Adrenal gland (tissue), 12 donors: ENCODE data around the gene ACBD4. TPM values are rescaled to one million over a fixed set of nuclear protein-coding genes. Genes with fewer than 3 reads are reported as not detected.
A peak's percentile ranks its signal among the peaks of the same experiment; 100 is the strongest.

ENCODE experiments used
- DNase-seq, 7 donors: peaks; one replicate each; pipeline ENCODE4 v3.0.0-alpha.2; 2019 to 2020
- H3K27ac ChIP-seq, 5 donors: fragments of 200-600 bp; sonication (generic) in 4 of 5; 1 replicate in 3 of 5; 2 replicates in 2 of 5; pipeline versions ENCODE4 v1.5.1 to v1.8.0; 2016 to 2020; ENCODE audit warnings: mild to moderate bottlenecking in 1 of 5
- H3K27me3 ChIP-seq: fragments of 200-600 bp; 2 replicates; pipeline ENCODE4 v1.8.0; 2021
- H3K36me3 ChIP-seq, 2 donors: fragments of 200-600 bp; replicated peaks in 1 of 2; 1 replicate in 1 of 2; 2 replicates in 1 of 2; pipeline versions ENCODE4 v1.5.1 to v1.8.0; 2018 to 2022
- H3K4me1 ChIP-seq, 2 donors: fragments of 200-600 bp; replicated peaks in 1 of 2; 1 replicate in 1 of 2; 2 replicates in 1 of 2; pipeline versions ENCODE4 v1.5.1 to v1.8.0; 2018 to 2021
- H3K4me3 ChIP-seq, 4 donors: fragments of 200-600 bp; sonication (generic) in 3 of 4; one replicate each; pipeline ENCODE4 v1.5.1; 2016 to 2018
- H3K9me3 ChIP-seq, 3 donors: fragments of 200-600 bp; sonication (generic) in 1 of 3; replicated peaks in 1 of 3; 1 replicate in 2 of 3; 2 replicates in 1 of 3; pipeline versions ENCODE4 v1.5.1 to v1.8.0; 2016 to 2021
- CTCF ChIP-seq, 6 experiments: fragments of 450-650 bp in 4 of 6; fragments of 200-600 bp in 2 of 6; sonication (generic) in 1 of 6; IDR thresholded peaks; 1 replicate in 5 of 6; 2 replicates in 1 of 6; pipeline versions ENCODE4 v1.5.1 to v1.8.0; 2016 to 2021; ENCODE audit warnings: antibody characterized with exemption in 6 of 6, mild to moderate bottlenecking in 2 of 6, moderate library complexity in 1 of 6
- POLR2A ChIP-seq, 2 donors: fragments of 450-650 bp; IDR thresholded peaks; one replicate each; pipeline ENCODE4 v1.6.1; 2017; ENCODE audit warnings: antibody characterized with exemption in 2 of 2, mild to moderate bottlenecking in 2 of 2, moderate library complexity in 1 of 2
- WGBS, 4 donors: extraction: QIAGEN DNeasy Blood & Tissue Kit in 2 of 4; methylation state at CpG; one replicate each; pipeline versions ENCODE4 v1.1.5 to v1.1.7; 2013 to 2017; 5-methylcytosine and 5-hydroxymethylcytosine counted together
- intact Hi-C, 2 donors: fragments of 100-400 bp; cut with DNase I; formaldehyde crosslinking; loops; one replicate each; pipeline versions ENCODE4 v1.14.1 to v1.15.0; 2022 to 2023
- polyA plus RNA-seq, 3 donors: library from polyadenylated mRNA; stranded (reverse); fragments of 200-250 nt in 2 of 3; fragments of 350-450 nt in 1 of 3; fragmentation: Illumina TruSeq in 1 of 3; extraction: RNeasy Lipid Tissue Mini Kit (QIAGEN cat#74804) in 1 of 3; gene quantifications; one replicate each; pipeline ENCODE4 v1.2.3, GENCODE V29; 2013 to 2014
- total RNA-seq, 9 donors: library from RNA; depleted of rRNA in 4 of 9; stranded (reverse); fragments of >200 nt in 4 of 9; fragments of 120-200 nt in 1 of 9; fragmentation: NEBNext Ultra II Directional in 1 of 9; extraction: Animal tissue kit (Norgen Biotek cat#: 25700) in 1 of 9; gene quantifications; one replicate each; pipeline versions ENCODE4 v1.1.0 to v1.2.4, GENCODE V29; 2013 to 2023
- donor health status: healthy with polysubstance abuse.
- donor health status: Bipolar disorder and iron deficiency.
- donor health status: DM: yes; HTN: yes; CAD: no.
- donor health status: DM: no; HTN: no; CAD: no.
- donor health status: DM: no; HTN: no; CAD: no.
- donor health status: DM: yes; HTN: yes; CAD: no.

Gene ACBD4
- total and polyA plus RNA-seq, 12 donors = 6.6 to 71.3 (median 23.6) TPM

- H3K27ac ChIP-seq = peak overlapping the region in 1 of 5 donors; percentile 26
- H3K4me1 ChIP-seq = peaks cover 40 to 55% of the 10 kb centered on the region in 2 donors
- WGBS, 4 donors = 80 to 88% (median 87%) methylated on average over 4 of the region's 4 CpGs
- TF ChIP-seq POLR2A (IDR thresholded peaks at IDR 0.05) (no peak), CTCF (IDR thresholded peaks at IDR 0.05) (no peak)
- no peaks in the 10 kb centered on the region for H3K36me3 ChIP-seq
- DNase-seq = peak in 1 of 7 donors; percentile 14
- no peaks in the 10 kb centered on the region for H3K9me3 ChIP-seq
- H3K4me3 ChIP-seq = no peak overlapping the region
- no peaks in the 10 kb centered on the region for H3K27me3 ChIP-seq
- intact Hi-C loops = no loop called here
These were observed 19.5 kb downstream of the ACBD4 start for GRCh38 chr17:45155029-45155428.

- peak overlapping the region in 2 of 5 donors; percentile 5 to 26 for H3K27ac ChIP-seq
- no peaks in the 10 kb centered on the region for H3K27me3 ChIP-seq
- DNase-seq = no peak
- no peaks in the 10 kb centered on the region for H3K9me3 ChIP-seq
- intact Hi-C loops = no loop called here
- H3K4me1 ChIP-seq = peaks cover 41 to 56% of the 10 kb centered on the region in 2 donors
- no peaks in the 10 kb centered on the region for H3K36me3 ChIP-seq
- no peak overlapping the region for H3K4me3 ChIP-seq
- WGBS, 4 donors = 89 to 100% (median 98%) methylated on average over 1 to 2 of the region's 2 CpGs
- TF ChIP-seq POLR2A (IDR thresholded peaks at IDR 0.05) = no peak
- no peak for TF ChIP-seq CTCF (IDR thresholded peaks at IDR 0.05)
These were observed 20.0 kb downstream of the ACBD4 start for GRCh38 chr17:45155483-45155882.

- no peak for DNase-seq
- H3K36me3 ChIP-seq = no peaks in the 10 kb centered on the region
- H3K9me3 ChIP-seq = no peaks in the 10 kb centered on the region
- H3K4me1 ChIP-seq = peaks cover 34 to 48% of the 10 kb centered on the region in 2 donors
- no peak overlapping the region for H3K4me3 ChIP-seq
- no peak for TF ChIP-seq CTCF (IDR thresholded peaks at IDR 0.05)
- no peak for TF ChIP-seq POLR2A (IDR thresholded peaks at IDR 0.05)
- intact Hi-C loops = no loop called here
- no peaks in the 10 kb centered on the region for H3K27me3 ChIP-seq
- H3K27ac ChIP-seq = no peak overlapping the region
- WGBS, 4 donors = 85 to 97% (median 89%) methylated on average over 3 of the region's 3 CpGs
These were observed 20.8 kb downstream of the ACBD4 start for GRCh38 chr17:45156242-45156641.

- no peaks in the 10 kb centered on the region for H3K36me3 ChIP-seq
- H3K4me1 ChIP-seq = peaks cover 37 to 43% of the 10 kb centered on the region in 2 donors
- intact Hi-C loops = no loop called here
- TF ChIP-seq POLR2A (IDR thresholded peaks at IDR 0.05) (no peak), CTCF (IDR thresholded peaks at IDR 0.05) (peak in 1 of 6 experiments; percentile 27)
- no peaks in the 10 kb centered on the region for H3K9me3 ChIP-seq
- no peaks in the 10 kb centered on the region for H3K27me3 ChIP-seq
- peak; percentile 71 to 86 (median 78) for DNase-seq
- peak overlapping the region; percentile 95 to 100 (median 100) for H3K27ac ChIP-seq
- peak overlapping the region; percentile 80 to 97 (median 90) for H3K4me3 ChIP-seq
- WGBS, 4 donors = 0% methylated on average over 18 to 48 of the region's 48 CpGs
These were observed 25.2 kb downstream of the ACBD4 start for GRCh38 chr17:45160447-45161287.
